CD4-positive, alpha-beta memory T cell (primary cell): Measurements from ENCODE around the gene RWDD4. TPM values are rescaled to one million over a fixed set of nuclear protein-coding genes. Genes with fewer than 3 reads are reported as not detected.
A peak's percentile ranks its signal among the peaks of the same experiment; 100 is the strongest.

Experiments
- CTCF ChIA-PET: fragments of 350-600 bp; sonication (Branson Sonifier 250); formaldehyde crosslinking; loops from one replicate; lab custom pipeline; 2021; ENCODE audit warnings: inconsistent platforms; ENCODE audit not compliant: partially characterized antibody; lab: Charles Lee
- POLR2A ChIA-PET: fragments of 350-600 bp; sonication (Branson Sonifier 250); formaldehyde crosslinking; loops from one replicate; lab custom pipeline; 2021; ENCODE audit not compliant: partially characterized antibody; lab: Charles Lee
- DNase-seq, 5 donors: peaks; one replicate each; pipeline versions ENCODE4 v3.0.0 to v3.0.0-alpha.2; 2020 to 2022; ENCODE audit warnings: mixed read lengths in 1 of 5
- H3K27ac ChIP-seq: one replicate; pipeline ENCODE4 v1.7.0; 2013; ENCODE audit warnings: low read depth, low read length
- H3K27me3 ChIP-seq: 2 replicates; pipeline ENCODE4 v1.7.0; 2013; ENCODE audit warnings: mild to moderate bottlenecking, low read length, moderate library complexity; ENCODE audit not compliant: insufficient read depth
- H3K36me3 ChIP-seq: 2 replicates; pipeline ENCODE4 v1.7.0; 2013; ENCODE audit warnings: mild to moderate bottlenecking, low read length, moderate library complexity; ENCODE audit not compliant: insufficient read depth
- H3K4me1 ChIP-seq: 2 replicates; pipeline ENCODE4 v1.7.0; 2013; ENCODE audit warnings: mild to moderate bottlenecking, low read length, moderate library complexity; ENCODE audit not compliant: insufficient read depth
- H3K4me3 ChIP-seq, 2 donors: one replicate each; pipeline ENCODE4 v1.7.0; 2013; ENCODE audit warnings: low read length in 2 of 2, mild to moderate bottlenecking in 1 of 2
- H3K9me3 ChIP-seq, 2 donors: one replicate each; pipeline ENCODE4 v1.7.0; 2013; ENCODE audit warnings: low read length in 2 of 2, control low read depth in 1 of 2; ENCODE audit not compliant: control insufficient read depth in 1 of 2
- H3K27ac Mint-ChIP-seq, 7 donors: one replicate each; pipeline ENCODE4 v1.8.0; 2020 to 2021; ENCODE audit warnings: mixed read lengths in 7 of 7, mild to moderate bottlenecking in 6 of 7, inconsistent platforms in 3 of 7, moderate library complexity in 3 of 7
- H3K27me3 Mint-ChIP-seq, 2 donors: one replicate each; pipeline ENCODE4 v1.8.0; 2020 to 2021; ENCODE audit warnings: mixed read lengths in 2 of 2
- H3K36me3 Mint-ChIP-seq, 2 donors: one replicate each; pipeline ENCODE4 v1.8.0; 2020 to 2021; ENCODE audit warnings: mixed read lengths in 2 of 2, inconsistent platforms in 1 of 2, mild to moderate bottlenecking in 1 of 2
- H3K4me1 Mint-ChIP-seq, 4 donors: one replicate each; pipeline ENCODE4 v1.8.0; 2020 to 2021; ENCODE audit warnings: mixed read lengths in 4 of 4, mild to moderate bottlenecking in 1 of 4
- H3K4me3 Mint-ChIP-seq, 8 donors: one replicate each; pipeline ENCODE4 v1.8.0; 2020 to 2021; ENCODE audit warnings: mixed read lengths in 8 of 8, mild to moderate bottlenecking in 7 of 8, moderate library complexity in 6 of 8, inconsistent platforms in 3 of 8
- H3K9me3 Mint-ChIP-seq, 8 donors: one replicate each; pipeline ENCODE4 v1.8.0; 2020 to 2021; ENCODE audit warnings: mixed read lengths in 8 of 8, mild to moderate bottlenecking in 5 of 8, inconsistent platforms in 3 of 8, moderate library complexity in 1 of 8
- intact Hi-C: fragments of 100-400 bp; cut with micrococcal nuclease; formaldehyde crosslinking; loops from one replicate; pipeline ENCODE4 v1.15.1; 2023
- polyA plus RNA-seq, 2 donors: library from polyadenylated mRNA; unstranded; fragments of 300-500 nt; fragmentation: Illumina TruSeq; gene quantifications; one replicate each; pipeline ENCODE4 v1.2.3, GENCODE V29; 2021
- total RNA-seq, 2 experiments: library from RNA; stranded (reverse); gene quantifications; one replicate each; pipeline ENCODE4 v1.2.3, GENCODE V29; 2021

RWDD4 gene
- total and polyA plus RNA-seq, 4 experiments from 2014 or later, result 12.0 to 19.8 (median 15.9) TPM

GRCh38 chr4:183659872-183660242 lies 872 bp upstream of the RWDD4 start:
- DNase-seq, result peak in 1 of 5 donors; percentile 11
- ChIA-PET POLR2A (interaction anchor here (1.3 to 2.5 kb wide), 4 partner anchors 14 to 216 kb away, joined by 3 to 20 read pairs (median 6); partner anchors contain the start of genes CDKN2AIP and ING2), CTCF (no interaction called here)
- Histone ChIP-seq H3K27ac (peak overlapping the region; percentile 93), H3K27me3 (no peaks in the 10 kb centered on the region), H3K4me1 (peaks cover 37% of the 10 kb centered on the region), H3K36me3 (no peaks in the 10 kb centered on the region), H3K4me3 (peak overlapping the region; percentile 89 to 91), H3K9me3 (no peaks in the 10 kb centered on the region)
- H3K27ac Mint-ChIP-seq, result peak overlapping the region; percentile 75 to 96 (median 92)
- no peaks in the 10 kb centered on the region for H3K27me3 Mint-ChIP-seq
- no peaks in the 10 kb centered on the region for H3K9me3 Mint-ChIP-seq
- H3K36me3 Mint-ChIP-seq, result peaks cover 0 to 22% of the 10 kb centered on the region in 2 donors
- peaks cover 25 to 54% (median 38%) of the 10 kb centered on the region in 4 donors for H3K4me1 Mint-ChIP-seq
- peak overlapping the region; percentile 86 to 95 (median 92) for H3K4me3 Mint-ChIP-seq
- intact Hi-C loops, result loop anchor here (1.0 to 10.0 kb wide), 6 partner anchors 62 to 1737 kb away; partner anchors contain the start of genes ANKRD37, CDKN2AIP, DCTD and LRP2BP

- H3K4me1 Mint-ChIP-seq, result peaks cover 25 to 48% (median 38%) of the 10 kb centered on the region in 4 donors
- POLR2A ChIA-PET, result interaction anchor here (2.2 to 2.5 kb wide), 2 partner anchors 154 to 215 kb away, joined by 9 to 20 read pairs; partner anchors contain the start of genes CDKN2AIP and ING2
- DNase-seq, result peak in 1 of 5 donors; percentile 44
- no peaks in the 10 kb centered on the region for H3K27me3 Mint-ChIP-seq
- intact Hi-C loops, result loop anchor here (1.0 to 10.0 kb wide), 6 partner anchors 64 to 1739 kb away; partner anchors contain the start of genes ANKRD37, CDKN2AIP, DCTD and LRP2BP
- H3K27ac ChIP-seq, result peak overlapping the region; percentile 93
- no peaks in the 10 kb centered on the region for H3K27me3 ChIP-seq
- CTCF ChIA-PET, result interaction anchor here (0.9 kb wide), 1 partner anchor 215 kb away, joined by 3 read pairs; no protein-coding TSS in a partner anchor
- peaks cover under 1% of the 10 kb centered on the region for H3K36me3 ChIP-seq
- H3K4me3 ChIP-seq, result peak overlapping the region; percentile 26 to 89
- peak overlapping the region; percentile 75 to 99 (median 97) for H3K27ac Mint-ChIP-seq
- H3K9me3 Mint-ChIP-seq, result no peaks in the 10 kb centered on the region
- H3K4me1 ChIP-seq, result peaks cover 33% of the 10 kb centered on the region
- H3K4me3 Mint-ChIP-seq, result peak overlapping the region; percentile 91 to 98 (median 94)
- peaks cover 7 to 23% of the 10 kb centered on the region in 2 donors for H3K36me3 Mint-ChIP-seq
- no peaks in the 10 kb centered on the region for H3K9me3 ChIP-seq
Observed at GRCh38 chr4:183658362-183659028, 490 bp downstream of the RWDD4 start.

GRCh38 chr4:183657564-183657963 lies 1.4 kb downstream of the RWDD4 start:
- peak overlapping the region in 1 of 2 donors; percentile 89 for H3K4me3 ChIP-seq
- peaks cover 33% of the 10 kb centered on the region for H3K4me1 ChIP-seq
- CTCF ChIA-PET, result interaction anchor here (0.9 to 1.1 kb wide), 2 partner anchors 154 to 214 kb away, joined by 3 read pairs; no protein-coding TSS in a partner anchor

GRCh38 chr4:183645326-183645725 lies 13.7 kb downstream of the RWDD4 start:
- H3K27me3 Mint-ChIP-seq, result no peaks in the 10 kb centered on the region
- no peak overlapping the region for H3K27ac ChIP-seq
- H3K4me1 ChIP-seq, result no peaks in the 10 kb centered on the region
- no peaks in the 10 kb centered on the region for H3K27me3 ChIP-seq
- ChIA-PET POLR2A (no interaction called here), CTCF (no interaction called here)
- no peaks in the 10 kb centered on the region for H3K9me3 Mint-ChIP-seq
- H3K4me3 Mint-ChIP-seq, result no peak overlapping the region
- DNase-seq, result no peak
- no peaks in the 10 kb centered on the region for H3K9me3 ChIP-seq
- intact Hi-C loops, result no loop called here
- H3K27ac Mint-ChIP-seq, result no peak overlapping the region
- peaks cover 16 to 47% of the 10 kb centered on the region in 2 donors for H3K36me3 Mint-ChIP-seq
- H3K36me3 ChIP-seq, result peaks cover 30% of the 10 kb centered on the region
- no peak overlapping the region for H3K4me3 ChIP-seq
- no peaks in the 10 kb centered on the region for H3K4me1 Mint-ChIP-seq

More at GRCh38 chr4:183657564-183657963, 1.4 kb downstream of the RWDD4 start:
- Histone ChIP-seq H3K27ac (no peak overlapping the region), H3K36me3 (peaks cover 7% of the 10 kb centered on the region), H3K9me3 (no peaks in the 10 kb centered on the region), H3K27me3 (no peaks in the 10 kb centered on the region)
- Mint-ChIP-seq H3K9me3 (no peaks in the 10 kb centered on the region), H3K27ac (peak overlapping the region in 6 of 7 donors; percentile 38 to 99 (median 96)), H3K4me3 (peak overlapping the region; percentile 91 to 98 (median 94)), H3K27me3 (no peaks in the 10 kb centered on the region), H3K36me3 (peaks cover 16 to 31% of the 10 kb centered on the region in 2 donors), H3K4me1 (peaks cover 25 to 48% (median 38%) of the 10 kb centered on the region in 4 donors)
- POLR2A ChIA-PET, result interaction anchor here (1.0 kb wide), 1 partner anchor 154 kb away, joined by 3 read pairs; no protein-coding TSS in a partner anchor
- DNase-seq, result no peak
- intact Hi-C loops, result loop anchor here (5.0 to 10.0 kb wide), 3 partner anchors 65 to 1740 kb away; partner anchors contain the start of genes ANKRD37, DCTD and LRP2BP

GRCh38 chr4:183639291-183639690 lies 19.7 kb downstream of the RWDD4 start:
- Histone ChIP-seq H3K27me3 (no peaks in the 10 kb centered on the region), H3K27ac (no peak overlapping the region), H3K4me3 (no peak overlapping the region), H3K9me3 (no peaks in the 10 kb centered on the region), H3K36me3 (peaks cover 4% of the 10 kb centered on the region), H3K4me1 (no peaks in the 10 kb centered on the region)
- H3K4me3 Mint-ChIP-seq, result no peak overlapping the region
- H3K9me3 Mint-ChIP-seq, result no peaks in the 10 kb centered on the region
- peaks cover 15 to 17% of the 10 kb centered on the region in 2 donors for H3K36me3 Mint-ChIP-seq
- H3K4me1 Mint-ChIP-seq, result peaks cover 0 to 11% (median 3%) of the 10 kb centered on the region in 4 donors
- intact Hi-C loops, result no loop called here
- no peak for DNase-seq
- no peak overlapping the region for H3K27ac Mint-ChIP-seq
- ChIA-PET CTCF (no interaction called here), POLR2A (no interaction called here)
- H3K27me3 Mint-ChIP-seq, result no peaks in the 10 kb centered on the region

GRCh38 chr4:183638436-183638835 lies 20.5 kb downstream of the RWDD4 start:
- H3K27ac Mint-ChIP-seq, result peak overlapping the region in 1 of 7 donors; percentile 17
- no peaks in the 10 kb centered on the region for H3K27me3 ChIP-seq
- H3K9me3 ChIP-seq, result no peaks in the 10 kb centered on the region
- no peaks in the 10 kb centered on the region for H3K27me3 Mint-ChIP-seq
- intact Hi-C loops, result no loop called here
- H3K4me3 ChIP-seq, result no peak overlapping the region
- ChIA-PET POLR2A (no interaction called here), CTCF (interaction anchor here (0.6 kb wide), 1 partner anchor 1163 kb away, joined by 3 read pairs; no protein-coding TSS in a partner anchor)
- no peak overlapping the region for H3K4me3 Mint-ChIP-seq
- no peaks in the 10 kb centered on the region for H3K9me3 Mint-ChIP-seq
- peaks cover 8 to 13% of the 10 kb centered on the region in 2 donors for H3K36me3 Mint-ChIP-seq
- no peaks in the 10 kb centered on the region for H3K4me1 ChIP-seq
- no peaks in the 10 kb centered on the region for H3K36me3 ChIP-seq
- peaks cover 0 to 11% (median 3%) of the 10 kb centered on the region in 4 donors for H3K4me1 Mint-ChIP-seq
- DNase-seq, result no peak
- H3K27ac ChIP-seq, result no peak overlapping the region

- Mint-ChIP-seq H3K27ac (no peak overlapping the region), H3K27me3 (no peaks in the 10 kb centered on the region), H3K9me3 (no peaks in the 10 kb centered on the region), H3K4me3 (no peak overlapping the region), H3K36me3 (peaks cover 8 to 13% of the 10 kb centered on the region in 2 donors), H3K4me1 (peaks cover 0 to 11% (median 3%) of the 10 kb centered on the region in 4 donors)
- H3K4me1 ChIP-seq, result no peaks in the 10 kb centered on the region
- DNase-seq, result no peak
- H3K9me3 ChIP-seq, result no peaks in the 10 kb centered on the region
- no peak overlapping the region for H3K4me3 ChIP-seq
- intact Hi-C loops, result no loop called here
- H3K27ac ChIP-seq, result no peak overlapping the region
- ChIA-PET POLR2A (no interaction called here), CTCF (no interaction called here)
- H3K36me3 ChIP-seq, result no peaks in the 10 kb centered on the region
- no peaks in the 10 kb centered on the region for H3K27me3 ChIP-seq
Observed at GRCh38 chr4:183637461-183637860, 21.5 kb downstream of the RWDD4 start.
